Right forelimb (tissue), 1 donor: ENCODE results near the gene MEIS2.

Experiments
- DNase-seq: peaks from one replicate; pipeline ENCODE4 v3.0.0-alpha.2; 2018

Gene MEIS2

GRCh38 chr15:36925049-36925448 is 175.3 kb downstream of the MEIS2 start:
- DNase-seq = no peak

- no peak for DNase-seq
Measured at GRCh38 chr15:36924034-36924433, 176.3 kb downstream of the MEIS2 start.

GRCh38 chr15:36921484-36922091 is 178.8 kb downstream of the MEIS2 start:
- no peak for DNase-seq

GRCh38 chr15:36917411-36918267 is 182.7 kb downstream of the MEIS2 start:
- DNase-seq = no peak

GRCh38 chr15:36914960-36915808 is 185.2 kb downstream of the MEIS2 start:
- DNase-seq = no peak

- no peak for DNase-seq
Measured at GRCh38 chr15:36914466-36914865, 185.9 kb downstream of the MEIS2 start.

- DNase-seq = no peak
Measured at GRCh38 chr15:36912311-36912712, 188.0 kb downstream of the MEIS2 start.

- no peak for DNase-seq
Measured at GRCh38 chr15:36911322-36911944, 188.9 kb downstream of the MEIS2 start.

- DNase-seq = no peak
Measured at GRCh38 chr15:36908991-36909390, 191.4 kb downstream of the MEIS2 start.

- DNase-seq = no peak
Measured at GRCh38 chr15:36907295-36907694, 193.1 kb downstream of the MEIS2 start.

GRCh38 chr15:36905908-36906307 is 194.4 kb downstream of the MEIS2 start:
- no peak for DNase-seq

- DNase-seq = no peak
Measured at GRCh38 chr15:36904715-36905114, 195.6 kb downstream of the MEIS2 start.

GRCh38 chr15:36903922-36904556 is 196.3 kb downstream of the MEIS2 start:
- DNase-seq = no peak

- no peak for DNase-seq
Measured at GRCh38 chr15:36903195-36903594, 197.2 kb downstream of the MEIS2 start.

GRCh38 chr15:36901012-36901411 is 199.3 kb downstream of the MEIS2 start:
- no peak for DNase-seq

- no peak for DNase-seq
Measured at GRCh38 chr15:36899696-36900095, 200.7 kb downstream of the MEIS2 start.

GRCh38 chr15:36898536-36899126 is 201.7 kb downstream of the MEIS2 start:
- DNase-seq = no peak

GRCh38 chr15:36897834-36898233 is 202.5 kb downstream of the MEIS2 start:
- DNase-seq = no peak

GRCh38 chr15:36896949-36897348 is 203.4 kb downstream of the MEIS2 start:
- DNase-seq = no peak

GRCh38 chr15:36894075-36894474 is 206.3 kb downstream of the MEIS2 start:
- DNase-seq = no peak

- DNase-seq = no peak
Measured at GRCh38 chr15:36893276-36893675, 207.1 kb downstream of the MEIS2 start.
